ENCODE data around the gene NRAS.

Gene NRAS

DNA sequence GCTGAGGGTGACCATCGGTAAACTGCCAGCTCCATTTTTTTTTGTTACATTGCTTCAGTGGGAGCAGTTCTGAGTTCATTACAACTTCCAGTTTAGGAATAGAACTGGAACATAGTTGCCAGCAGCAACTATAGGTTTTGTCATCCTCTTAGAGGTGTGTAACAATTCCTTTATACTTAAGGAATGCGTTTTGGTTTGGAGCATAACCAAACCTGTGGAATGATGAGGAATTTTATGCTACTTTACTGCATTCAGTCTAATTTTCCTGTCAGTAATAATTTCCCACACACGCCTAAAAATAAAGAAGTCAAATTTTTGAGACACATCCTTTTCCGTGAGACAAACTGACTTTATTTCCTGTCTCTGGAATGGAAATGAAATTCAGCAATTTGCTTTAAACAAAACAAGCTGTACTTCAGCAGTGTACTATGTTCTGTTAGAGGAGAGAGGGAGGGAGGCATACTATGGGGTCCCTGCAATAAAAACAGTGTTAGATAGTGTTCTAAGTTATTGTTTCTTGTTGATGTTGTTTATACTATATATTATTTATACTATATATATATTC is 16.5 kb downstream of the NRAS start:
- Histone ChIP-seq H3K79me2 (ENCODE audit: insufficient read depth, low read length) (no peaks in the 10 kb centered on the region), H3K4me2 (ENCODE audit: low read depth, low read length, poor library complexity, severe bottlenecking) (no peak overlapping the region), H3K36me3 (ENCODE audit: low read length) (peaks cover 3% of the 10 kb centered on the region; the same call in 1 of the 2 replicates), H3K9me2 (replicated peaks; ENCODE audit: insufficient read depth, low read length) (no peaks in the 10 kb centered on the region), H3K4me3 (ENCODE audit: insufficient read depth, low read length, poor library complexity, severe bottlenecking) (no peak overlapping the region), H3K9ac (ENCODE audit: low read length) (no peak overlapping the region), H3K27ac (ENCODE audit: low read depth, low read length) (no peak overlapping the region), H3K27me3 (ENCODE audit: low read length) (no peaks in the 10 kb centered on the region), H3K9me3 (ENCODE audit: insufficient read depth, low read length) (no peaks in the 10 kb centered on the region), H3F3A (ENCODE audit: insufficient read depth) (no peaks in the 10 kb centered on the region; the same call in 1 of the 2 replicates), H4K20me1 (ENCODE audit: low read depth, low read length) (no peaks in the 10 kb centered on the region), H2AFZ (ENCODE audit: low read depth, low read length, severe bottlenecking) (no peak overlapping the region)
- no peak for TF ChIP-seq CTCF (IDR thresholded peaks at IDR 0.05; ENCODE audit: insufficient read depth, low read length, poor library complexity, severe bottlenecking)

GRCh38 chr1:114696810-114697209 is 19.8 kb downstream of the NRAS start:
- Histone ChIP-seq H3K9me3 (ENCODE audit: insufficient read depth, low read length) (no peaks in the 10 kb centered on the region), H3K9me2 (replicated peaks; ENCODE audit: insufficient read depth, low read length) (no peaks in the 10 kb centered on the region), H3K9ac (ENCODE audit: low read length) (no peak overlapping the region), H2AFZ (ENCODE audit: low read depth, low read length, severe bottlenecking) (no peak overlapping the region), H3K4me3 (ENCODE audit: insufficient read depth, low read length, poor library complexity, severe bottlenecking) (no peak overlapping the region), H3K27me3 (ENCODE audit: low read length) (no peaks in the 10 kb centered on the region), H3K36me3 (ENCODE audit: low read length) (no peaks in the 10 kb centered on the region), H3K4me2 (ENCODE audit: low read depth, low read length, poor library complexity, severe bottlenecking) (no peak overlapping the region), H3F3A (ENCODE audit: insufficient read depth) (no peaks in the 10 kb centered on the region), H3K27ac (ENCODE audit: low read depth, low read length) (no peak overlapping the region), H3K79me2 (ENCODE audit: insufficient read depth, low read length) (no peaks in the 10 kb centered on the region), H4K20me1 (ENCODE audit: low read depth, low read length) (no peaks in the 10 kb centered on the region)
- no peak for TF ChIP-seq CTCF (IDR thresholded peaks at IDR 0.05; ENCODE audit: insufficient read depth, low read length, poor library complexity, severe bottlenecking)
- TF ChIP-seq EZH2phosphoT487 (conservative IDR thresholded peaks at IDR 0.05; ENCODE audit: low read length), result no peak

GRCh38 chr1:114695430-114696058 is 21.0 kb downstream of the NRAS start, which contains the start of gene AMPD1:
Gene AMPD1, minus strand, starts transcription at chr1:114695546. Its CDS starts 75 bp downstream, at chr1:114695471.
- H3K9me3 ChIP-seq (ENCODE audit: insufficient read depth, low read length), result no peaks in the 10 kb centered on the region
- H3K79me2 ChIP-seq (ENCODE audit: insufficient read depth, low read length), result no peaks in the 10 kb centered on the region
- no peak for TF ChIP-seq EZH2phosphoT487 (conservative IDR thresholded peaks at IDR 0.05; ENCODE audit: low read length)
- no peak for TF ChIP-seq CTCF (IDR thresholded peaks at IDR 0.05; ENCODE audit: insufficient read depth, low read length, poor library complexity, severe bottlenecking)
- H2AFZ ChIP-seq (ENCODE audit: low read depth, low read length, severe bottlenecking), result no peak within 1 kb of the TSS
- H3K27me3 ChIP-seq (ENCODE audit: low read length), result no peaks in the 10 kb centered on the region
- H4K20me1 ChIP-seq (ENCODE audit: low read depth, low read length), result no peaks in the 10 kb centered on the region
- no peak within 1 kb of the TSS for H3K4me2 ChIP-seq (ENCODE audit: low read depth, low read length, poor library complexity, severe bottlenecking)
- H3F3A ChIP-seq (ENCODE audit: insufficient read depth), result no peaks in the 10 kb centered on the region
- no peak within 1 kb of the TSS for H3K4me3 ChIP-seq (ENCODE audit: insufficient read depth, low read length, poor library complexity, severe bottlenecking)
- H3K27ac ChIP-seq (ENCODE audit: low read depth, low read length), result no peak within 1 kb of the TSS
- no peak within 1 kb of the TSS for H3K9ac ChIP-seq (ENCODE audit: low read length)
- no peaks in the 10 kb centered on the region for H3K9me2 ChIP-seq (replicated peaks; ENCODE audit: insufficient read depth, low read length)
- H3K36me3 ChIP-seq (ENCODE audit: low read length), result no peaks in the 10 kb centered on the region

All from SU-DHL-6 (cell line).